H9 (cell line): ENCODE data around the gene KCNJ14. TPM values are rescaled to one million over a fixed set of nuclear protein-coding genes. Genes with fewer than 3 reads are reported as not detected.
"Not testable (repeated sequence)": the region's sequence is repeated elsewhere in the genome, so short reads cannot be mapped to it uniquely, and the experiment has no call there.

Experiments used
- DNase-seq: peaks from one replicate; pipeline ENCODE4 v3.0.0-alpha.2; 2017
- H2AFZ ChIP-seq: one replicate; pipeline ENCODE4 v1.6.1; 2013; ENCODE audit warnings: mild to moderate bottlenecking, low read length, control low read depth, moderate library complexity
- H2AK5ac ChIP-seq: 2 replicates; pipeline ENCODE4 v1.6.1; 2013; ENCODE audit warnings: low read length, control low read depth, mixed read lengths; ENCODE audit not compliant: insufficient read length
- H2BK120ac ChIP-seq: one replicate; pipeline ENCODE4 v1.6.1; 2013; ENCODE audit warnings: low read depth, mild to moderate bottlenecking, low read length, control low read depth, inconsistent platforms; ENCODE audit not compliant: poor library complexity, severe bottlenecking
- H2BK12ac ChIP-seq: 2 replicates; pipeline ENCODE4 v1.6.1; 2013; ENCODE audit warnings: low read length, control low read depth, mixed read lengths, low read depth; ENCODE audit not compliant: insufficient read length
- H2BK15ac ChIP-seq: 2 replicates; pipeline ENCODE4 v1.6.1; 2013; ENCODE audit warnings: low read depth, low read length, control low read depth
- H2BK20ac ChIP-seq: one replicate; pipeline ENCODE4 v1.6.1; 2013; ENCODE audit warnings: low read depth, mild to moderate bottlenecking, low read length, control low read depth, inconsistent platforms; ENCODE audit not compliant: poor library complexity, severe bottlenecking
- H2BK5ac ChIP-seq: 2 replicates; pipeline ENCODE4 v1.6.1; 2013; ENCODE audit warnings: low read length, control low read depth, mixed read lengths; ENCODE audit not compliant: insufficient read length
- H3K14ac ChIP-seq: 2 replicates; pipeline ENCODE4 v1.6.1; 2013; ENCODE audit warnings: low read length, control low read depth; ENCODE audit not compliant: insufficient read depth
- H3K18ac ChIP-seq: 2 replicates; pipeline ENCODE4 v1.6.1; 2013; ENCODE audit warnings: low read depth, mild to moderate bottlenecking, mixed read lengths, low read length, control low read depth; ENCODE audit not compliant: insufficient read length
- H3K23ac ChIP-seq: 2 replicates; pipeline ENCODE4 v1.6.1; 2013; ENCODE audit warnings: low read length, control low read depth, mixed read lengths, low read depth; ENCODE audit not compliant: insufficient read length
- H3K23me2 ChIP-seq: 2 replicates; pipeline ENCODE4 v1.6.1; 2013; ENCODE audit warnings: low read depth, mild to moderate bottlenecking, mixed read lengths, low read length, control low read depth; ENCODE audit not compliant: insufficient read length, poor library complexity, severe bottlenecking
- H3K27ac ChIP-seq: 2 replicates; pipeline ENCODE4 v1.5.1; 2013; ENCODE audit warnings: low read length, control low read depth, mixed read lengths, low read depth; ENCODE audit not compliant: insufficient read length
- H3K27me3 ChIP-seq: 2 replicates; pipeline ENCODE4 v1.6.1; 2013; ENCODE audit warnings: low read length, control low read depth, inconsistent platforms; ENCODE audit not compliant: insufficient read depth
- H3K4ac ChIP-seq: 2 replicates; pipeline ENCODE4 v1.6.1; 2013; ENCODE audit warnings: low read depth, mild to moderate bottlenecking, control low read depth, inconsistent platforms, low read length, moderate library complexity
- H3K4me1 ChIP-seq: 2 replicates; pipeline ENCODE4 v1.6.1; 2013; ENCODE audit warnings: low read length, control low read depth, inconsistent platforms; ENCODE audit not compliant: insufficient read depth
- H3K4me2 ChIP-seq: 2 replicates; pipeline ENCODE4 v1.6.1; 2013; ENCODE audit warnings: low read length, control low read depth, mixed read lengths; ENCODE audit not compliant: insufficient read length, insufficient read depth
- H3K56ac ChIP-seq: 2 replicates; pipeline ENCODE4 v1.6.1; 2013; ENCODE audit warnings: low read depth, mild to moderate bottlenecking, mixed read lengths, low read length, control low read depth; ENCODE audit not compliant: insufficient read length
- H3K79me1 ChIP-seq: 2 replicates; pipeline ENCODE4 v1.6.1; 2013; ENCODE audit warnings: low read depth, mild to moderate bottlenecking, moderate library complexity, low read length, control low read depth, inconsistent platforms; ENCODE audit not compliant: insufficient read depth, poor library complexity, severe bottlenecking
- H3K79me2 ChIP-seq: 2 replicates; pipeline ENCODE4 v1.6.1; 2013; ENCODE audit warnings: low read length, control low read depth, inconsistent platforms; ENCODE audit not compliant: insufficient read depth
- H3K9ac ChIP-seq: 2 replicates; pipeline ENCODE4 v1.6.1; 2013; ENCODE audit warnings: low read length, control low read depth, mixed read lengths; ENCODE audit not compliant: insufficient read length; ENCODE audit errors: extremely low read depth
- H3K9me3 ChIP-seq: one replicate; pipeline ENCODE4 v1.6.1; 2013; ENCODE audit warnings: low read depth, low read length, inconsistent platforms; ENCODE audit not compliant: control insufficient read depth
- H3T11ph ChIP-seq: one replicate; pipeline ENCODE4 v1.6.1; 2013; ENCODE audit warnings: mild to moderate bottlenecking, low read length, control low read depth, inconsistent platforms
- H4K20me1 ChIP-seq: one replicate; pipeline ENCODE4 v1.6.1; 2013; ENCODE audit not compliant: control insufficient read depth, insufficient read length, insufficient read depth
- H4K5ac ChIP-seq: 2 replicates; pipeline ENCODE4 v1.6.1; 2013; ENCODE audit warnings: low read depth, mild to moderate bottlenecking, mixed read lengths, low read length, control low read depth; ENCODE audit not compliant: insufficient read length
- H4K8ac ChIP-seq: replicated peaks from 2 replicates; pipeline ENCODE4 v1.6.1; 2013; ENCODE audit warnings: low read length, control low read depth, mixed read lengths, low read depth; ENCODE audit not compliant: insufficient read length
- H4K91ac ChIP-seq: 2 replicates; pipeline ENCODE4 v1.6.1; 2013; ENCODE audit warnings: low read depth, mild to moderate bottlenecking, moderate library complexity, mixed read lengths, low read length, control low read depth; ENCODE audit not compliant: insufficient read length
- H3K27ac Mint-ChIP-seq, 3 experiments: 2 replicates in 2 of 3; 3 replicates in 1 of 3; pipeline ENCODE4 v1.8.0; 2020 to 2021; ENCODE audit warnings: mixed read lengths in 3 of 3, mild to moderate bottlenecking in 1 of 3, moderate library complexity in 1 of 3
- H3K27me3 Mint-ChIP-seq: 2 replicates; pipeline ENCODE4 v1.8.0; 2021; ENCODE audit warnings: low read depth, mild to moderate bottlenecking, moderate library complexity, mixed read lengths
- H3K36me3 Mint-ChIP-seq, 3 experiments: 2 replicates in 2 of 3; 3 replicates in 1 of 3; pipeline ENCODE4 v1.8.0; 2020 to 2021; ENCODE audit warnings: low read depth in 3 of 3, mixed read lengths in 3 of 3; ENCODE audit not compliant: insufficient read depth in 1 of 3
- H3K4me1 Mint-ChIP-seq, 2 experiments: 2 replicates each; pipeline ENCODE4 v1.8.0; 2020; ENCODE audit warnings: mixed read lengths in 2 of 2
- H3K4me3 Mint-ChIP-seq, 2 experiments: 2 replicates in 1 of 2; 3 replicates in 1 of 2; pipeline ENCODE4 v1.8.0; 2020 to 2021; ENCODE audit warnings: mild to moderate bottlenecking in 2 of 2, mixed read lengths in 2 of 2, moderate library complexity in 1 of 2
- H3K9me3 Mint-ChIP-seq, 2 experiments: 2 replicates in 1 of 2; 3 replicates in 1 of 2; pipeline ENCODE4 v1.8.0; 2020; ENCODE audit warnings: mild to moderate bottlenecking in 2 of 2, mixed read lengths in 2 of 2, moderate library complexity in 1 of 2
- WGBS: extraction: QIAGEN DNeasy Blood & Tissue Kit; methylation state at CpG from one replicate; pipeline ENCODE4 v1.1.7; 2013; ENCODE audit warnings: missing lambda C conversion rate, low lambda C conversion rate, mixed read lengths; ENCODE audit not compliant: insufficient read length; ENCODE audit errors: extremely low coverage; 5-methylcytosine and 5-hydroxymethylcytosine counted together
- total RNA-seq: library from RNA; stranded (reverse); gene quantifications from 2 replicates; pipeline ENCODE4 v1.2.1, GENCODE V29; 2021
- TF ChIP-seq, protein P1 (sequence below): fragments of 200-600 bp; sonication (generic); conservative IDR thresholded peaks from 3 replicates; pipeline ENCODE4 v1.8.0; 2021; ENCODE audit warnings: antibody characterized with exemption, mild to moderate bottlenecking

Gene KCNJ14
- total RNA-seq, 1 experiment from 2014 or later, result 1.2 TPM

DNA sequence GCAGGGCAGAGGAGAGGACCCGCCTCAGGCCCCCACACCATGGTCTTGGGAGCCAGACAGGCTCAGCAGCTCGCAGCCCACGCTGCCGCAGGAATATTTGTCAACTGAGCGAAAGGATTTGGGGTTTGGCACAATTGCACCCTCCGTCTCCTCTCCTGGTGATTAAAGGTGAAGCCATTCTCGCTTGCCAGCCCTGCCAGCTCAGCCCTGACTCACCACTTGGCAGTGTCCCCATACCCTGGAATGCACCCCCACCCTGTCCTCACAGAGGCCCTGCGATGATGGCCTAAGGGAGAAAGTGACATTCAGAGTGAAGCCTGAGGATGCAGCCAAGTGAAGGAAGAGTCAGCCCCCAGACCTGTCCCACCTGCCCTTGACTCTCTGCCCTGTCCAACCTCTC lies 32.6 kb downstream of the KCNJ14 start:
- no peaks in the 10 kb centered on the region for H3K79me2 ChIP-seq
- H3K23me2 ChIP-seq, result peaks cover 6% of the 10 kb centered on the region
- H3K4me1 ChIP-seq, result no peaks in the 10 kb centered on the region
- H3K36me3 Mint-ChIP-seq, result peaks cover 1 to 31% (median 15%) of the 10 kb centered on the region in 3 experiments
- no peak overlapping the region for H3K4me2 ChIP-seq
- no peak overlapping the region for H2AFZ ChIP-seq
- H2BK120ac ChIP-seq, result no peak overlapping the region
- TF ChIP-seq, protein P1, sequence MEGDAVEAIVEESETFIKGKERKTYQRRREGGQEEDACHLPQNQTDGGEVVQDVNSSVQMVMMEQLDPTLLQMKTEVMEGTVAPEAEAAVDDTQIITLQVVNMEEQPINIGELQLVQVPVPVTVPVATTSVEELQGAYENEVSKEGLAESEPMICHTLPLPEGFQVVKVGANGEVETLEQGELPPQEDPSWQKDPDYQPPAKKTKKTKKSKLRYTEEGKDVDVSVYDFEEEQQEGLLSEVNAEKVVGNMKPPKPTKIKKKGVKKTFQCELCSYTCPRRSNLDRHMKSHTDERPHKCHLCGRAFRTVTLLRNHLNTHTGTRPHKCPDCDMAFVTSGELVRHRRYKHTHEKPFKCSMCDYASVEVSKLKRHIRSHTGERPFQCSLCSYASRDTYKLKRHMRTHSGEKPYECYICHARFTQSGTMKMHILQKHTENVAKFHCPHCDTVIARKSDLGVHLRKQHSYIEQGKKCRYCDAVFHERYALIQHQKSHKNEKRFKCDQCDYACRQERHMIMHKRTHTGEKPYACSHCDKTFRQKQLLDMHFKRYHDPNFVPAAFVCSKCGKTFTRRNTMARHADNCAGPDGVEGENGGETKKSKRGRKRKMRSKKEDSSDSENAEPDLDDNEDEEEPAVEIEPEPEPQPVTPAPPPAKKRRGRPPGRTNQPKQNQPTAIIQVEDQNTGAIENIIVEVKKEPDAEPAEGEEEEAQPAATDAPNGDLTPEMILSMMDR, result no peak
- H3K27ac ChIP-seq, result no peak overlapping the region
- peaks cover 32% of the 10 kb centered on the region for H3K27me3 Mint-ChIP-seq
- H3K14ac ChIP-seq, result no peak overlapping the region; the same call in 1 of the 2 replicates
- no peak overlapping the region for H3K9ac ChIP-seq
- no peak overlapping the region for H2BK5ac ChIP-seq
- H3K27me3 ChIP-seq, result no peaks in the 10 kb centered on the region; the same call in 1 of the 2 replicates
- WGBS, result no CpG with 5 or more reads among the region's 8 CpGs
- H2AK5ac ChIP-seq, result no peak overlapping the region
- H3K4me1 Mint-ChIP-seq, result peaks cover 24 to 33% of the 10 kb centered on the region in 2 experiments
- H4K20me1 ChIP-seq, result no peaks in the 10 kb centered on the region
- no peaks in the 10 kb centered on the region for H3K79me1 ChIP-seq
- H4K91ac ChIP-seq, result no peak overlapping the region
- H2BK20ac ChIP-seq, result no peak overlapping the region
- H4K5ac ChIP-seq, result no peak overlapping the region
- no peak overlapping the region for H2BK12ac ChIP-seq
- H3K56ac ChIP-seq, result no peak overlapping the region
- H3K4ac ChIP-seq, result no peak overlapping the region
- no peaks in the 10 kb centered on the region for H3K9me3 ChIP-seq
- DNase-seq, result no peak
- H3K9me3 Mint-ChIP-seq, result no peaks in the 10 kb centered on the region; a peak in 1 of 5 replicates
- no peak overlapping the region for H2BK15ac ChIP-seq
- no peak overlapping the region for H3K18ac ChIP-seq
- no peak overlapping the region for H3K23ac ChIP-seq
- H3K27ac Mint-ChIP-seq, result no peak overlapping the region
- H3T11ph ChIP-seq, result no peak overlapping the region
- H3K4me3 Mint-ChIP-seq, result 0 out of 5 replicates have a peak overlapping the region, but pooled peaks of 1 of the 2 experiments have one; percentile 50
- H4K8ac ChIP-seq, result no peak overlapping the region

DNA sequence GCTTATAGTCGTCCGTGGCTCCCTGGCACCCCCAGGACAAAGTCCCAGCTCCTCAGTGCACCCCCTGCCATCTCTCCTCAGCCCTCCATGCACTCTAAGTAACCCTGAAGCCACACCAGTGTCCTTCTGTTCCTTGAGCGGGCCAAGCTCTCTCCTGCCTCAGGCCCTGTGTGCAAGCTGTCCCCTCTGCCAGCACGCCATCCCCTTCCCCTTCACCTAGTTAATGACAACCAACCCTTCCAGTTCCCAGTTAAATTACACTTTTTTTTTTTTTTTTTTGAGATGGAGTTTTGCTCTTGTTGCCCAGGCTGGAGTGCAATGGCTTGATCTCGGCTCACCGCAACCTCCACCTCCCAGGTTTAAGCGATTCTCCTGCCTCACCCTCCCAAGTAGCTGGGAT lies 33.1 kb downstream of the KCNJ14 start:
- H4K8ac ChIP-seq, H3K23ac ChIP-seq, H4K5ac ChIP-seq, H3K4me3 Mint-ChIP-seq, H3K79me2 ChIP-seq, H2BK20ac ChIP-seq, H3K79me1 ChIP-seq, H3K4me2 ChIP-seq, H3K14ac ChIP-seq, H3T11ph ChIP-seq, H2BK5ac ChIP-seq, H3K9me3 ChIP-seq, H3K27me3 ChIP-seq, H2BK120ac ChIP-seq, H3K4me1 ChIP-seq, H3K27ac ChIP-seq, DNase-seq, H3K56ac ChIP-seq, H3K18ac ChIP-seq, H3K23me2 ChIP-seq, H4K91ac ChIP-seq, H3K9ac ChIP-seq, H2AFZ ChIP-seq, H3K9me3 Mint-ChIP-seq, H3K4ac ChIP-seq, H2AK5ac ChIP-seq, H4K20me1 ChIP-seq, H2BK15ac ChIP-seq, H2BK12ac ChIP-seq: not testable (repeated sequence)
- WGBS, result no CpG with 5 or more reads among the region's 7 CpGs
- Mint-ChIP-seq H3K27me3 (peaks cover 32% of the 10 kb centered on the region), H3K36me3 (peaks cover 1 to 30% (median 14%) of the 10 kb centered on the region in 3 experiments), H3K4me1 (peaks cover 22 to 32% of the 10 kb centered on the region in 2 experiments), H3K27ac (peak overlapping the region in 1 of 3 experiments; percentile 25; a peak in 1 of 7 replicates)
